Embryonic facial prominence (tissue), 1 donor: Measurements from ENCODE around the gene NYAP2.

Source experiments
- DNase-seq: peaks from one replicate; pipeline ENCODE4 v3.0.0-alpha.2; 2016; ENCODE audit errors: extremely low spot score

The NYAP2 gene

DNA sequence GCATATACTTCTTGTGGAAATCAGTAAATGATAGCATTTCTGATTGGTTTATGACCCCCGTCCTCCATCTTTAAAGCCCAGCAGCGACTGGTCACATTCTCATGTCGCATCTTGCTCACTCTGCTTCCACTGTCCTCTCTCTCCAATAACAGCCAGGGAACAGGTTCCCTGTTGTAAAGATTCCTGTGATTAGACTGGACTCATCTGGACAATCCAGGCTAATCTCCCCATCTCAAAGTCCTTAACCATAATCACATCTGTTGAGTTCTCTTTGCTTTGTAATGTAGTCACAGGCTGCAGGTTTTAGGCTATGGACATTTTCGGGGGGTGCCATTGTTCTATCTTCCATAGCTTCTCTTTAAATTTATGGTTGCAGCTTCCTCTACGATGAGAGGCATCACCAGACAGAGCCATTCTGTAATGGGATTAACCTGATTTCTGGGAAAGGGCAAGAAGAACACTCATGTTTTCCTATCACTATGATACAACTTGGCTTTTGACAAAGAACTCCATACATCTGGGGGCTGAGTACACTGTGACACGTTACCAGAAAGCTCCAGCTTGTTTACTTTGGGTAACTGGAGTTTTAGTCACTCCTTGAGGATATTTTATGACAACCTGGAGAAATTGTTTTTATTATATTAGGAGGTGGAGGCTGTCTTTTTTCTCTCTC lies 159.0 kb downstream of the NYAP2 start:
- no peak for DNase-seq

- DNase-seq: no peak
These were observed 159.5 kb downstream of the NYAP2 start for GRCh38 chr2:225559072-225559415.

DNA sequence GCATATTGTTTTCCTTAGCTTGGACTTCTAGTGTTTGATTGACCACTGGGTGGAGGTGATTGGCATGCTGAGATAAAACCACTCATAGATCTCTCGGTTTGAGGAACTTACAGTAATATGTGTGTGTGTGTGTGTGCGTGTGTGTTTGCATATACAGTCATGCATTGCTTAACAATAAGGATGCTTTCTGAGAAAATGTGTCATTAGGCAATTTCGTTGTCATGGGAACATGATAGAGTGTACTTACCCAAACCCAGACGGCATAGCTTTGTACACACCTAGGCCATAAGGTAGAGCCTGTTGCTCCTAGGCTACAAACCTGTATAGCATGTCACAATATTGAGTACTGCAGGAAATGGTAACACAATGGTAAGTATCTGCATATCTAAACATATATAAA lies 167.3 kb downstream of the NYAP2 start:
- no peak for DNase-seq

GRCh38 chr2:225569995-225570394 lies 170.5 kb downstream of the NYAP2 start:
- no peak for DNase-seq

DNA sequence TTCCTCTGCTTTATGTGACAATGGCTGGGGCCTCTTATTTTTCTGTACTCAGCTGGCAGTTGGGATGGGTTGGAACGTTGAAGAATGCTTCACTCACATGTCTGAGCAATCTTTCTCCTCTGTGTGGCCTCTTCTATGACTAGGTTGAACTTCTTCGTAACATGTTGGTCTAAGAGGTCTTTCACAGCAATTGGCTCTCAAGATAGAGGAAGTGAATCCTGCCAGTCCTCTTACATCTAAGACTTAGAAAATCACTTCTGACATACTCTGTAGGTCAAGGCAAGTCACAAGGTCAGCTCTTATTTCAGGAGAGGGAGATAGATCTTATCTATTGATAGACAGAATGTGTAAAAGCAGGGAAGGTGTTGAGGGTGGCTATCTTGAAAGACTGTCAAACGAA lies 174.1 kb downstream of the NYAP2 start:
- no peak for DNase-seq

DNA sequence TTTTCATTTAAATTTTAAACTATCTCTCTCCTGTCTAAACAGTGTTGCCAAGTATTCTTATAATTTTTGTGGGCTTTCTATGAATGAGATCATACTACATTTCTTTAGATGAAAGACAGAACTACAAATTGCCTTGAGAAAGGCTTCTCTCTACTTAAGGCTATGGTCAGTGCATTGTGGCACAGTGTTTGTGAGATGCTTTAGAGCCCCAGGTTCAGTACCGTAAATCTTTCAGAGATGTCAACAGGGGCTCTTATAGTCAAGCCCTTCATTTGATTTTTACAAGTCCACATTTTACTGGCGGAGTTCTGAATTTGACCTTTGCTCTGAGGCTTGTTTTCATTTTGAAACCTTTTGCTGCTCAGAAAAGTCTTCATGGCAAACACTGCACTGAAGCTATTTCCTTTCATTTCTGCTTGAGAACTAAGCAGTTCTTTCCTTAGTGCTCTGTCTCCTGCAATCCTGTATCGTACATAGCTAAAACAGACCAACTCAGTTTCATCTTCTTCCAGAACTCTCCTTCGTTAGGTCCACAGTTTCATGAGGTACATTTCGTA lies 175.2 kb downstream of the NYAP2 start:
- DNase-seq: no peak

DNA sequence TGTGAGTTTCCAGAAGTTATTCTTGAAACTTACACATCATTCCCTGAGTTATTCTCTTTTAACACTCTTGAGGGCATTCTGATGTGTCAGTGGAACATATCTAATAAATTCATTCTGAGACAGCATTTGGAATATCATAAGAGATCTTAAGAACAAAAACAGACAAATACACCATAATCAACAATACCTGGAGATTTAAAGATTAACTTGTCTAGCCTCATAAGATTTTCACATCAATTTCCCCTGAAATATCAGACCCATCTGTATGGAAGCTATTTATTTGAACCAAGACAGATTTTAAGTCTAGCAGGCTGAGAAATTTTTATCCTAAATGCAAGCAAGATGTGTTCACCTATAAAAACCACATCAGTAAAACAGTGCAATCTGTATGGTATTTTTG lies 181.6 kb downstream of the NYAP2 start:
- no peak for DNase-seq

- DNase-seq: no peak
These were observed 182.4 kb downstream of the NYAP2 start for GRCh38 chr2:225581906-225582305.

GRCh38 chr2:225582355-225583116 lies 183.0 kb downstream of the NYAP2 start:
- DNase-seq: no peak

GRCh38 chr2:225584796-225585195 lies 185.3 kb downstream of the NYAP2 start:
- DNase-seq: no peak

DNA sequence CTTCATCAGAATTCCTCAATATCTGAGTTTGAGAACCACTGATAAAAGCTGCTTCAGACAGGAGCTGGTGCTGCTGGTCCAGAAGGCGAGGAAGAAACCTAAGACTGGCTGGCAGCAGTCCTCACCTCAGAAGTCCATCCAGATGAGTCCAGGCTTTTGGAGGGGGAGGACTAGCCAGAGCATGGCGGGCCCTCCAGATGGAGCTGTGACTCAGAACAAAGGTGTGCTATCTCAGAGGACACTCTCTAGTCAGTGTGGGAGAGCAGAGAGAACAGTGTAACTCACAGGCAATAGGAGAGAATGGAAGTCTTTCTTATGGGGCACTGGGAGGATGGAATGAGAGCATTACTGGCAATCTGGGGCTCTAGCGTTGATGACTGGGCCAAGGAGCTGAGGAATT lies 191.4 kb downstream of the NYAP2 start:
- DNase-seq: no peak

- no peak for DNase-seq
These were observed 198.4 kb downstream of the NYAP2 start for GRCh38 chr2:225597911-225598310.

GRCh38 chr2:225598426-225598825 lies 198.9 kb downstream of the NYAP2 start:
- DNase-seq: no peak

DNA sequence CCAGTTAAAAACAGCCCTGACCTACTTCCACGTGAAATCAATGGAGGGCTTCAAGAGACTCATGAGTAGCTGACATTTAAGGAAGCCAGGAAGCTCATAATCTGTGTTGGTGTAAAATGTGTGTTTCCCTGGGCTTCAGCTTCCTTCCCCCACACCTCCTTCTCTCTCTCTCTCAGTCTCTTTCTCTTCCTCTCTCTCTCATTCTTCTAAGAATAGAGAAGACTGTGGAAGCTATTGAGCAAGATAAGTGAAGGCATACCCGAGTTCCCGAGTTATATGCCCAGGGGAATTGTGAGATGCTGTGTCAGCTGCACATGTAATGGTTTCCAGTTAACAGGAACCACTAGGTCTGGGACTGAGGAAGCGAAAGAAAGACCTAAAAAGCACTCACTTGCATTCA lies 199.4 kb downstream of the NYAP2 start:
- no peak for DNase-seq

GRCh38 chr2:225599856-225600255 lies 200.3 kb downstream of the NYAP2 start:
- no peak for DNase-seq

- DNase-seq: no peak
These were observed 200.9 kb downstream of the NYAP2 start for GRCh38 chr2:225600444-225600843.

- no peak for DNase-seq
These were observed 201.4 kb downstream of the NYAP2 start for GRCh38 chr2:225600865-225601264.

GRCh38 chr2:225602205-225602604 lies 202.7 kb downstream of the NYAP2 start:
- no peak for DNase-seq

DNA sequence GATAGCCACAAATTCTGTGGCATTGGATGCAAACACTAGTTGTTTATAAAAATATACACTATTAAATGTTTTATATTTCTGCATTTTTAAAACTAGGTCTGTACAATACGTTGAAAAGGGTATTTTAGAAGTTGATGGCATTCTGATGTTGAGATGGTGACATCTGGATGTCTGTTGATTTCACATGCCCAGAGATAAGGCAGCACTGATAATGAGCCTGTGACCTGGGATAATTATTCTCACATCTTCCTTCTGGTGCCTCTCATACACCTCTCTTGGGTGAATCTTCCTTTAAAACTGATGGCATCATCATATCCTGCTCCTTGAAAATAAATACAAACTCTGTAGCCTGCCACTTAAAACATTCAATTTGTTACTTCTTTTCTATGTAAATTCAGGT lies 208.6 kb downstream of the NYAP2 start:
- no peak for DNase-seq

GRCh38 chr2:225612636-225613035 lies 213.1 kb downstream of the NYAP2 start:
- no peak for DNase-seq

DNA sequence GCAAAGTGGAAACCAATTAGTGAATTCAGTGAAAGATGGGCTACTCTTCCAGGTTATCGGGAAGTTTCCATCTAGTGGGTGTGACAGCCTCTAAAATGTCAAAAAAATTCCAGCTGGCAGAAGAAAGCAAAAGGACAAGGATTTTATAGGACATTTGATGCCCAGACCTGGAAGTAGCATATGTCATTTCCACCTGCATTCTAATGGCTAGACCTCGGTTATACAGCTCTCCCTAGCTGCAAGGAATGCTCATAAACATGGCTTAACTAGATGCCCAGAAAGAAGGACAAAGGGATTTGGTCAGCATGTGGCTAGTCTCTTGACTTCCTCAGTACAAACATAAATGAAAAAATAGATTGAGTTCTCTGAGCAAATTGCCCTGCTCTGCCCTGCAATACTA lies 215.4 kb downstream of the NYAP2 start:
- no peak for DNase-seq

- DNase-seq: no peak
These were observed 216.0 kb downstream of the NYAP2 start for GRCh38 chr2:225615514-225615913.

GRCh38 chr2:225616372-225616771 lies 216.9 kb downstream of the NYAP2 start:
- DNase-seq: no peak
